Caco-2 (cell line): ENCODE data around the gene KCNJ3. TPM values are rescaled to one million over a fixed set of nuclear protein-coding genes. Genes with fewer than 3 reads are reported as not detected.

ENCODE experiments used
- BruUV-seq: library from RNA; stranded (reverse); fragments of 400-500 nt; replicated peaks from 2 replicates; lab custom pipeline; 2021; lab: Mats Ljungman, UMichigan
- CTCF ChIA-PET: fragments of 300-600 bp; sonication (Branson Sonifier 250); formaldehyde crosslinking; loops from one replicate; lab custom pipeline; 2022; ENCODE audit warnings: antibody characterized with exemption; lab: Charles Lee
- POLR2A ChIA-PET: fragments of 300-600 bp; sonication (Branson Sonifier 250); formaldehyde crosslinking; loops from one replicate; lab custom pipeline; 2022; ENCODE audit warnings: antibody characterized with exemption; lab: Charles Lee
- DNase-seq, 2 experiments: peaks; one replicate each; pipeline versions ENCODE4 v3.0.0 to v3.0.0-alpha.2; 2020 to 2022
- H3K27me3 ChIP-seq: replicated peaks from 2 replicates; pipeline ENCODE4 v1.6.0; 2011; ENCODE audit warnings: low read length; ENCODE audit not compliant: control insufficient read depth, insufficient read depth
- H3K36me3 ChIP-seq: 2 replicates; pipeline ENCODE4 v1.5.1; 2011; ENCODE audit warnings: low read length; ENCODE audit not compliant: control insufficient read depth, insufficient read depth
- H3K4me1 ChIP-seq: fragments of 250-450 bp; sonication (Bioruptor Pico); 2 replicates; pipeline ENCODE4 v1.5.1; 2020; ENCODE audit warnings: mild to moderate bottlenecking
- H3K4me3 ChIP-seq: 2 replicates; pipeline ENCODE4 v1.5.1; 2011; ENCODE audit warnings: low read depth, mild to moderate bottlenecking, control low read depth, low read length
- H3K9me3 ChIP-seq: fragments of 250-450 bp; sonication (Bioruptor Pico); 2 replicates; pipeline ENCODE4 v1.5.1; 2020; ENCODE audit warnings: mild to moderate bottlenecking, moderate library complexity
- H3K27ac Mint-ChIP-seq: one replicate; pipeline ENCODE4 v1.8.0; 2022; ENCODE audit warnings: mixed read lengths; ENCODE audit not compliant: unreplicated experiment
- H3K27me3 Mint-ChIP-seq: one replicate; pipeline ENCODE4 v1.8.0; 2022; ENCODE audit warnings: mixed read lengths; ENCODE audit not compliant: insufficient read depth, unreplicated experiment
- H3K36me3 Mint-ChIP-seq: one replicate; pipeline ENCODE4 v1.8.0; 2022; ENCODE audit warnings: mild to moderate bottlenecking, mixed read lengths; ENCODE audit not compliant: insufficient read depth, unreplicated experiment
- H3K4me1 Mint-ChIP-seq: one replicate; pipeline ENCODE4 v1.8.0; 2022; ENCODE audit warnings: low read depth, mixed read lengths; ENCODE audit not compliant: unreplicated experiment
- H3K4me3 Mint-ChIP-seq: one replicate; pipeline ENCODE4 v1.8.0; 2022; ENCODE audit warnings: mild to moderate bottlenecking, moderate library complexity, mixed read lengths; ENCODE audit not compliant: unreplicated experiment
- H3K9me3 Mint-ChIP-seq: one replicate; pipeline ENCODE4 v1.8.0; 2022; ENCODE audit warnings: mixed read lengths; ENCODE audit not compliant: unreplicated experiment
- CTCF ChIP-seq, 2 experiments: fragments of 200-600 bp in 1 of 2; IDR thresholded peaks; 1 replicate in 1 of 2; 2 replicates in 1 of 2; pipeline versions ENCODE4 v1.5.1 to v1.8.0; 2011 to 2022; ENCODE audit warnings: antibody characterized with exemption in 1 of 2, control low read depth in 1 of 2, inconsistent platforms in 1 of 2, low read depth in 1 of 2, low read length in 1 of 2, mild to moderate bottlenecking in 1 of 2, moderate library complexity in 1 of 2; ENCODE audit not compliant: insufficient read depth in 1 of 2, severe bottlenecking in 1 of 2, unreplicated experiment in 1 of 2
- intact Hi-C: fragments of 100-400 bp; cut with micrococcal nuclease; formaldehyde crosslinking; loops from one replicate; pipeline ENCODE4 v1.10.0; 2022; ENCODE audit not compliant: unreplicated experiment
- total RNA-seq: library from RNA; stranded (reverse); gene quantifications from 2 replicates; pipeline ENCODE4 v1.2.3, GENCODE V29; 2022

KCNJ3 gene
- total RNA-seq, 1 experiment from 2014 or later, result not detected

GRCh38 chr2:154837035-154837434 is 138.5 kb downstream of the KCNJ3 start:
- no peak for TF ChIP-seq CTCF (IDR thresholded peaks at IDR 0.05; ENCODE audit: insufficient read depth in 1 of 2, low read depth in 1 of 2, low read length in 1 of 2, severe bottlenecking in 1 of 2, unreplicated experiment in 1 of 2)
- Histone ChIP-seq H3K9me3 (no peaks in the 10 kb centered on the region), H3K27me3 (no peaks in the 10 kb centered on the region), H3K36me3 (no peaks in the 10 kb centered on the region), H3K4me1 (no peaks in the 10 kb centered on the region), H3K4me3 (no peak overlapping the region)
- no peaks in the 10 kb centered on the region for H3K9me3 Mint-ChIP-seq
- no peaks in the 10 kb centered on the region for H3K27me3 Mint-ChIP-seq
- no peaks in the 10 kb centered on the region for H3K36me3 Mint-ChIP-seq
- CTCF ChIA-PET, result no interaction called here
- BruUV-seq, result no TSS peak
- DNase-seq, result no peak
- POLR2A ChIA-PET, result no interaction called here
- H3K4me1 Mint-ChIP-seq, result no peaks in the 10 kb centered on the region
- no peak overlapping the region for H3K4me3 Mint-ChIP-seq
- intact Hi-C loops, result no loop called here
- H3K27ac Mint-ChIP-seq, result no peak overlapping the region

DNA sequence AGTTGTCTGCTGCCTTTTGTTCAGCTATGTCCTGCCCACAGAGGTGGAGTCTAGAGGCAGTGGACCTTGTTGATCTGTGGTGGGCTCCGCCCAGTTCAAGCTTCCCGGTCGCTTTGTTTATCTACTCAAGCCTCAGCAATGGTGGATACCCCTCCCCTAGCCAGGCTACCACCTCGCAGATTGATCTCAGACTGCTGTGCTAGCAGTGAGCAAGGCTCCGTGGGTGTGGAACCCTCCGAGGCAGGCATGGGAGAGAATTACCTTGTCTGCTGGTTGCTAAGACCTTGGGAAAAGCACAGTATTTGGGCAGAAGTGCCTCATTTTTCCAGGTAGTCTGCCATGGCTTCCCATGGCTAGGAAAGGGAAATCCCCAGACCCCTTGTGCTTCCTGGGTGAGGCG is 146.0 kb downstream of the KCNJ3 start:
- Mint-ChIP-seq H3K27ac (no peak overlapping the region), H3K4me3 (no peak overlapping the region), H3K36me3 (no peaks in the 10 kb centered on the region), H3K27me3 (peaks cover 2% of the 10 kb centered on the region), H3K4me1 (no peaks in the 10 kb centered on the region), H3K9me3 (no peaks in the 10 kb centered on the region)
- no peak for DNase-seq
- no peaks in the 10 kb centered on the region for H3K27me3 ChIP-seq
- intact Hi-C loops, result no loop called here
- H3K4me1 ChIP-seq, result no peaks in the 10 kb centered on the region
- no peak overlapping the region for H3K4me3 ChIP-seq
- TF ChIP-seq CTCF (IDR thresholded peaks at IDR 0.05; ENCODE audit: insufficient read depth in 1 of 2, low read depth in 1 of 2, low read length in 1 of 2, severe bottlenecking in 1 of 2, unreplicated experiment in 1 of 2), result no peak
- H3K36me3 ChIP-seq, result no peaks in the 10 kb centered on the region
- H3K9me3 ChIP-seq, result no peaks in the 10 kb centered on the region
- BruUV-seq, result no TSS peak
- CTCF ChIA-PET, result no interaction called here
- POLR2A ChIA-PET, result no interaction called here

GRCh38 chr2:154846842-154847241 is 148.3 kb downstream of the KCNJ3 start:
- ChIA-PET CTCF (no interaction called here), POLR2A (no interaction called here)
- H3K36me3 Mint-ChIP-seq, result no peaks in the 10 kb centered on the region
- H3K36me3 ChIP-seq, result no peaks in the 10 kb centered on the region
- no peaks in the 10 kb centered on the region for H3K4me1 ChIP-seq
- H3K4me1 Mint-ChIP-seq, result no peaks in the 10 kb centered on the region
- H3K9me3 Mint-ChIP-seq, result no peaks in the 10 kb centered on the region
- TF ChIP-seq CTCF (IDR thresholded peaks at IDR 0.05; ENCODE audit: insufficient read depth in 1 of 2, low read depth in 1 of 2, low read length in 1 of 2, severe bottlenecking in 1 of 2, unreplicated experiment in 1 of 2), result no peak
- H3K27me3 Mint-ChIP-seq, result peaks cover 2% of the 10 kb centered on the region
- BruUV-seq, result no TSS peak
- no peak for DNase-seq
- H3K9me3 ChIP-seq, result no peaks in the 10 kb centered on the region
- intact Hi-C loops, result no loop called here
- no peak overlapping the region for H3K4me3 ChIP-seq
- H3K4me3 Mint-ChIP-seq, result no peak overlapping the region
- no peak overlapping the region for H3K27ac Mint-ChIP-seq
- no peaks in the 10 kb centered on the region for H3K27me3 ChIP-seq
